IMR-90 (cell line): ENCODE data around the gene UBL3. TPM values are rescaled to one million over a fixed set of nuclear protein-coding genes. Genes with fewer than 3 reads are reported as not detected.
A peak's percentile ranks its signal among the peaks of the same experiment; 100 is the strongest.

Source experiments
- ATAC-seq: fragments of 200-7000 bp; cut with Tn5 transposase; 2 replicates; pipeline ENCODE4 v1.9.1; 2020; ENCODE audit warnings: low read depth, mild to moderate bottlenecking, moderate library complexity
- BruUV-seq: library from RNA; stranded (reverse); fragments of 400-500 nt; replicated peaks from 2 replicates; lab custom pipeline; 2021; lab: Mats Ljungman, UMichigan
- CTCF ChIA-PET: fragments of 300-600 bp; formaldehyde crosslinking; extraction: SDS; loops from one replicate; lab custom pipeline; 2021; ENCODE audit warnings: antibody characterized with exemption; lab: Yijun Ruan, JAX
- POLR2A ChIA-PET: fragments of 300-600 bp; sonication (Branson Sonifier 250); formaldehyde crosslinking; loops from one replicate; lab custom pipeline; 2022; ENCODE audit warnings: antibody characterized with exemption; ENCODE audit not compliant: unreplicated experiment; lab: Charles Lee
- DNase-seq: peaks from one replicate; pipeline ENCODE4 v3.0.0; 2013
- H2AFZ ChIP-seq: replicated peaks from 2 replicates; pipeline ENCODE3; 2013; ENCODE audit warnings: low read length, mild to moderate bottlenecking; ENCODE audit not compliant: poor library complexity
- H2AK5ac ChIP-seq: 2 replicates; pipeline ENCODE4 v1.6.1; 2013; ENCODE audit warnings: low read depth, low read length, inconsistent platforms
- H2AK9ac ChIP-seq: replicated peaks from 2 replicates; pipeline ENCODE3; 2013; ENCODE audit warnings: mild to moderate bottlenecking, low read depth, low read length, moderate library complexity; ENCODE audit not compliant: poor library complexity
- H2BK120ac ChIP-seq: 2 replicates; pipeline ENCODE4 v1.6.1; 2013; ENCODE audit warnings: low read depth, low read length, inconsistent platforms
- H2BK15ac ChIP-seq: 3 replicates; pipeline ENCODE4 v1.6.1; 2013; ENCODE audit warnings: low read depth, low read length, inconsistent platforms
- H2BK20ac ChIP-seq: 2 replicates; pipeline ENCODE4 v1.6.1; 2013; ENCODE audit warnings: low read depth, mild to moderate bottlenecking, inconsistent platforms, low read length, moderate library complexity
- H2BK5ac ChIP-seq: 2 replicates; pipeline ENCODE4 v1.6.1; 2013; ENCODE audit warnings: mild to moderate bottlenecking, low read depth, low read length, inconsistent platforms; ENCODE audit not compliant: poor library complexity, severe bottlenecking
- H3K14ac ChIP-seq: replicated peaks from 2 replicates; pipeline ENCODE4 v1.6.1; 2013; ENCODE audit warnings: low read depth, low read length, inconsistent platforms
- H3K18ac ChIP-seq: 2 replicates; pipeline ENCODE4 v1.6.1; 2013; ENCODE audit warnings: low read depth, low read length, control low read depth
- H3K23ac ChIP-seq: 2 replicates; pipeline ENCODE4 v1.6.1; 2013; ENCODE audit warnings: low read depth, low read length, inconsistent platforms
- H3K27ac ChIP-seq: 2 replicates; pipeline ENCODE4 v1.5.1; 2013; ENCODE audit warnings: mild to moderate bottlenecking, control low read depth, low read length; ENCODE audit not compliant: insufficient read depth
- H3K27me3 ChIP-seq: 2 replicates; pipeline ENCODE4 v1.6.1; 2013; ENCODE audit warnings: low read length; ENCODE audit not compliant: control insufficient read depth, insufficient read depth
- H3K36me3 ChIP-seq: 2 replicates; pipeline ENCODE4 v1.6.1; 2013; ENCODE audit warnings: low read length, mixed read lengths; ENCODE audit not compliant: control insufficient read depth, insufficient read depth
- H3K4ac ChIP-seq: 2 replicates; pipeline ENCODE4 v1.6.1; 2013; ENCODE audit warnings: low read depth, low read length, inconsistent platforms
- H3K4me1 ChIP-seq: 2 replicates; pipeline ENCODE4 v1.6.1; 2013; ENCODE audit warnings: low read length, mixed read lengths; ENCODE audit not compliant: control insufficient read depth, insufficient read depth
- H3K4me2 ChIP-seq: 2 replicates; pipeline ENCODE4 v1.6.1; 2013; ENCODE audit warnings: low read depth, mild to moderate bottlenecking, control low read depth, low read length, moderate library complexity
- H3K4me3 ChIP-seq: 2 replicates; pipeline ENCODE4 v1.5.1; 2013; ENCODE audit warnings: low read depth, mild to moderate bottlenecking, control low read depth, low read length, moderate library complexity; ENCODE audit not compliant: insufficient read depth
- H3K56ac ChIP-seq: 2 replicates; pipeline ENCODE4 v1.6.1; 2013; ENCODE audit warnings: low read length, inconsistent platforms; ENCODE audit not compliant: insufficient read depth; ENCODE audit errors: extremely low read depth
- H3K79me1 ChIP-seq, 2 experiments: 2 replicates each; pipeline ENCODE4 v1.6.1; 2013; ENCODE audit warnings: low read length in 2 of 2, inconsistent platforms in 1 of 2, low read depth in 1 of 2
- H3K9ac ChIP-seq: 2 replicates; pipeline ENCODE4 v1.6.1; 2013; ENCODE audit warnings: low read depth, low read length, control low read depth
- H3K9me1 ChIP-seq: 2 replicates; pipeline ENCODE4 v1.6.1; 2013; ENCODE audit warnings: low read length, inconsistent platforms; ENCODE audit not compliant: insufficient read depth
- H3K9me3 ChIP-seq: 2 replicates; pipeline ENCODE4 v1.6.1; 2013; ENCODE audit warnings: low read length; ENCODE audit not compliant: control insufficient read depth, insufficient read depth
- H4K20me1 ChIP-seq: 2 replicates; pipeline ENCODE4 v1.6.1; 2013; ENCODE audit warnings: low read length, inconsistent platforms; ENCODE audit not compliant: insufficient read depth
- H4K5ac ChIP-seq: 2 replicates; pipeline ENCODE4 v1.6.1; 2013; ENCODE audit warnings: mild to moderate bottlenecking, low read depth, low read length, control low read depth
- H4K8ac ChIP-seq, 2 experiments: 2 replicates each; pipeline ENCODE4 v1.6.1; 2013; ENCODE audit warnings: low read depth in 2 of 2, low read length in 2 of 2, control low read depth in 1 of 2, inconsistent platforms in 1 of 2
- H4K91ac ChIP-seq: 2 replicates; pipeline ENCODE4 v1.6.1; 2013; ENCODE audit warnings: low read depth, low read length, inconsistent platforms; ENCODE audit not compliant: insufficient read depth
- BHLHE40 ChIP-seq: fragments of 150-350 bp; IDR thresholded peaks from 2 replicates; pipeline ENCODE4 v1.6.1; 2016; ENCODE audit warnings: mild to moderate bottlenecking, low read depth, low read length
- CEBPB ChIP-seq: IDR thresholded peaks from 2 replicates; pipeline ENCODE4 v1.6.1; 2012; ENCODE audit warnings: low read depth, low read length, improper control_type of control experiment
- CHD1 ChIP-seq: IDR thresholded peaks from 2 replicates; pipeline ENCODE4 v1.6.1; 2012; ENCODE audit warnings: low read depth, low read length, improper control_type of control experiment
- CTCF ChIP-seq: conservative IDR thresholded peaks from 2 replicates; pipeline ENCODE4 v1.5.1; 2012; ENCODE audit warnings: mild to moderate bottlenecking, low read depth, low read length, improper control_type of control experiment
- ELK1 ChIP-seq: fragments of 150-350 bp; IDR thresholded peaks from 2 replicates; pipeline ENCODE4 v1.6.1; 2016; ENCODE audit warnings: low read depth, mild to moderate bottlenecking, low read length, moderate library complexity, borderline replicate concordance
- FOS ChIP-seq: fragments of 150-350 bp; IDR thresholded peaks from 2 replicates; pipeline ENCODE4 v1.6.1; 2016; ENCODE audit warnings: low read depth, low read length
- MAFK ChIP-seq: IDR thresholded peaks from 2 replicates; pipeline ENCODE4 v1.6.1; 2012; ENCODE audit warnings: low read depth, low read length, improper control_type of control experiment
- MAZ ChIP-seq: IDR thresholded peaks from 2 replicates; pipeline ENCODE4 v1.6.1; 2012; ENCODE audit warnings: low read depth, mild to moderate bottlenecking, low read length, improper control_type of control experiment, moderate library complexity, borderline replicate concordance
- MXI1 ChIP-seq: IDR thresholded peaks from 2 replicates; pipeline ENCODE4 v1.6.1; 2012; ENCODE audit warnings: low read depth, mild to moderate bottlenecking, low read length, moderate library complexity, borderline replicate concordance
- NFE2L2 ChIP-seq: fragments of 150-350 bp; IDR thresholded peaks from 2 replicates; pipeline ENCODE4 v1.6.1; 2016; ENCODE audit warnings: low read depth, mild to moderate bottlenecking, low read length
- POLR2A ChIP-seq: IDR thresholded peaks from 2 replicates; pipeline ENCODE4 v1.6.1; 2012; ENCODE audit warnings: mild to moderate bottlenecking, low read depth, low read length
- RAD21 ChIP-seq: IDR thresholded peaks from 2 replicates; pipeline ENCODE4 v1.6.1; 2012; ENCODE audit warnings: low read length, improper control_type of control experiment
- RCOR1 ChIP-seq: IDR thresholded peaks from 2 replicates; pipeline ENCODE4 v1.6.1; 2012; ENCODE audit warnings: mild to moderate bottlenecking, low read length, improper control_type of control experiment; ENCODE audit not compliant: insufficient replicate concordance
- RFX5 ChIP-seq: IDR thresholded peaks from 2 replicates; pipeline ENCODE4 v1.8.0; 2012; ENCODE audit warnings: low read depth, mild to moderate bottlenecking, low read length, moderate library complexity
- SMC3 ChIP-seq: fragments of 150-350 bp; IDR thresholded peaks from 2 replicates; pipeline ENCODE4 v1.6.1; 2016; ENCODE audit warnings: low read depth, mild to moderate bottlenecking, antibody characterized with exemption, low read length, moderate library complexity
- dilution Hi-C: fragments of 300-500 bp; cut with HindIII; formaldehyde crosslinking; loops from one replicate; pipeline ENCODE4 v1.14.3; 2018; ENCODE audit warnings: low sequenced_read_pairs; ENCODE audit not compliant: unreplicated experiment
- in situ Hi-C: fragments of 300-500 bp; cut with MboI; formaldehyde crosslinking; loops from 3 replicates; pipeline ENCODE4 v1.14.3; 2019; ENCODE audit warnings: low sequenced_read_pairs, inconsistent platforms, mixed read lengths
- intact Hi-C: fragments of 100-400 bp; cut with micrococcal nuclease; formaldehyde crosslinking; loops from 2 replicates; pipeline ENCODE4 v1.10.0; 2022
- polyA plus RNA-seq, 3 experiments: library from polyadenylated mRNA; depleted of rRNA; stranded (reverse); fragments of >200 nt; gene quantifications; 2 replicates each; pipeline ENCODE4 v1.2.3, GENCODE V29; 2012; ENCODE audit warnings: low replicate concordance in 1 of 3
- total RNA-seq: library from RNA; depleted of rRNA; stranded (reverse); fragments of >200 nt; gene quantifications from 2 replicates; pipeline ENCODE4 v1.2.3, GENCODE V29; 2012
- TF ChIP-seq, protein P1 (sequence below): fragments of 150-350 bp; IDR thresholded peaks from 2 replicates; pipeline ENCODE4 v1.6.1; 2017; ENCODE audit warnings: mild to moderate bottlenecking, antibody characterized with exemption, low read length, low read depth

UBL3 gene
- total and polyA plus RNA-seq, 2 of the 4 experiments (the other 2 are of a cell fraction): 16.0 to 19.9 TPM

- POLR2A ChIA-PET: interaction anchor here (0.7 kb wide), 1 partner anchor 126 kb away, joined by 5 read pairs; no protein-coding TSS in a partner anchor
- TF ChIP-seq FOS: no peak
- TF ChIP-seq, protein P1, sequence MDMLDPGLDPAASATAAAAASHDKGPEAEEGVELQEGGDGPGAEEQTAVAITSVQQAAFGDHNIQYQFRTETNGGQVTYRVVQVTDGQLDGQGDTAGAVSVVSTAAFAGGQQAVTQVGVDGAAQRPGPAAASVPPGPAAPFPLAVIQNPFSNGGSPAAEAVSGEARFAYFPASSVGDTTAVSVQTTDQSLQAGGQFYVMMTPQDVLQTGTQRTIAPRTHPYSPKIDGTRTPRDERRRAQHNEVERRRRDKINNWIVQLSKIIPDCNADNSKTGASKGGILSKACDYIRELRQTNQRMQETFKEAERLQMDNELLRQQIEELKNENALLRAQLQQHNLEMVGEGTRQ: no peak
- TF ChIP-seq POLR2A: no peak
- TF ChIP-seq CHD1: no peak
- TF ChIP-seq MAFK: no peak
- no peak for TF ChIP-seq SMC3
- no peak for TF ChIP-seq NFE2L2
- TF ChIP-seq RAD21: no peak
- TF ChIP-seq CEBPB: no peak
- no peak for TF ChIP-seq CTCF
- TF ChIP-seq MXI1: no peak
- TF ChIP-seq MAZ: no peak
- no peak for TF ChIP-seq ELK1
- TF ChIP-seq BHLHE40: no peak
- TF ChIP-seq RFX5: no peak
- no peak for TF ChIP-seq RCOR1
- Histone ChIP-seq H3K4me1 (peaks cover 4% of the 10 kb centered on the region), H2BK20ac (no peak overlapping the region), H3K23ac (no peak overlapping the region), H3K9ac (no peak overlapping the region), H2BK15ac (no peak overlapping the region), H3K18ac (no peak overlapping the region), H3K4ac (no peak overlapping the region), H2BK5ac (no peak overlapping the region), H2BK120ac (no peak overlapping the region), H2AFZ (no peak overlapping the region), H3K14ac (no peak overlapping the region), H4K20me1 (peaks cover 35% of the 10 kb centered on the region; the same call in 1 of the 2 replicates), H3K36me3 (no peaks in the 10 kb centered on the region), H3K27ac (no peak overlapping the region), H3K9me1 (peaks cover 5% of the 10 kb centered on the region; the same call in 1 of the 2 replicates), H3K79me1 (peaks cover 18 to 58% of the 10 kb centered on the region in 2 experiments), H4K5ac (peak overlapping the region; percentile 31; the same call in 1 of the 2 replicates), H4K8ac (no peak overlapping the region), H3K4me3 (no peak overlapping the region), H3K27me3 (no peaks in the 10 kb centered on the region), H3K9me3 (no peaks in the 10 kb centered on the region), H3K4me2 (no peak overlapping the region), H4K91ac (no peak overlapping the region), H2AK5ac (no peak overlapping the region), H3K56ac (no peak overlapping the region), H2AK9ac (no peak overlapping the region)
- no TSS peak for BruUV-seq
- ATAC-seq (no peak), DNase-seq (no peak)
- intact Hi-C loops (no loop called here), in situ Hi-C loops (no loop called here), dilution Hi-C loops (no loop called here)
- CTCF ChIA-PET: no interaction called here
Measured at GRCh38 chr13:29815336-29815735, 35.1 kb downstream of the UBL3 start.
